Measurements from ENCODE around the gene WASF3.

DNA sequence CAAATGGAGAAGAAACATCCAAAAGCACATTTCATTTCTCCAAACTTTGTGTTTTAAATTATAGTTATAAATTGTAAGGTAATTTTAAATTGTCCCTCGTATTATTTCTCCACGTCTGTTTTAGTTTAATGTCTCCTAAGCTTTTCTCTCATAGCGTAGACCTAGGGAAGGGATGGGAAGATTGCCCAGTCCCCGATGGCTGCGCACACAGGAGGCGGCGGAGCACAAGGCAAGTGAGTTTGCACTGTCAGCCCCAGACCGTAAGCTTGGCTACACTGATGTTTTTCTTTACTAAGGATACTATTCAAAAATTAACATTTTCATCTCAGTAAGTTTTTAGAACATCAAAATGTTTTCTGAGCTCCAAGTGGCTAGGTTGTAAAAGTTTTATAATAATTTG, 130.8 kb downstream of the WASF3 start:
- TF ChIP-seq, protein P1, sequence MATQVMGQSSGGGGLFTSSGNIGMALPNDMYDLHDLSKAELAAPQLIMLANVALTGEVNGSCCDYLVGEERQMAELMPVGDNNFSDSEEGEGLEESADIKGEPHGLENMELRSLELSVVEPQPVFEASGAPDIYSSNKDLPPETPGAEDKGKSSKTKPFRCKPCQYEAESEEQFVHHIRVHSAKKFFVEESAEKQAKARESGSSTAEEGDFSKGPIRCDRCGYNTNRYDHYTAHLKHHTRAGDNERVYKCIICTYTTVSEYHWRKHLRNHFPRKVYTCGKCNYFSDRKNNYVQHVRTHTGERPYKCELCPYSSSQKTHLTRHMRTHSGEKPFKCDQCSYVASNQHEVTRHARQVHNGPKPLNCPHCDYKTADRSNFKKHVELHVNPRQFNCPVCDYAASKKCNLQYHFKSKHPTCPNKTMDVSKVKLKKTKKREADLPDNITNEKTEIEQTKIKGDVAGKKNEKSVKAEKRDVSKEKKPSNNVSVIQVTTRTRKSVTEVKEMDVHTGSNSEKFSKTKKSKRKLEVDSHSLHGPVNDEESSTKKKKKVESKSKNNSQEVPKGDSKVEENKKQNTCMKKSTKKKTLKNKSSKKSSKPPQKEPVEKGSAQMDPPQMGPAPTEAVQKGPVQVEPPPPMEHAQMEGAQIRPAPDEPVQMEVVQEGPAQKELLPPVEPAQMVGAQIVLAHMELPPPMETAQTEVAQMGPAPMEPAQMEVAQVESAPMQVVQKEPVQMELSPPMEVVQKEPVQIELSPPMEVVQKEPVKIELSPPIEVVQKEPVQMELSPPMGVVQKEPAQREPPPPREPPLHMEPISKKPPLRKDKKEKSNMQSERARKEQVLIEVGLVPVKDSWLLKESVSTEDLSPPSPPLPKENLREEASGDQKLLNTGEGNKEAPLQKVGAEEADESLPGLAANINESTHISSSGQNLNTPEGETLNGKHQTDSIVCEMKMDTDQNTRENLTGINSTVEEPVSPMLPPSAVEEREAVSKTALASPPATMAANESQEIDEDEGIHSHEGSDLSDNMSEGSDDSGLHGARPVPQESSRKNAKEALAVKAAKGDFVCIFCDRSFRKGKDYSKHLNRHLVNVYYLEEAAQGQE (IDR thresholded peaks at IDR 0.05; ENCODE audit: insufficient read depth in 1 of 2, low read depth in 2 of 2, low read length in 2 of 2) = no peak
- TF ChIP-seq POLR2AphosphoS5 (IDR thresholded peaks at IDR 0.05; ENCODE audit: low read depth, low read length) = no peak
